ENCODE results near the gene RXYLT1.
"Not testable (repeated sequence)": the region's sequence is repeated elsewhere in the genome, so short reads cannot be mapped to it uniquely, and the experiment has no call there.

Gene RXYLT1

GRCh38 chr12:63836936-63837335, 57.2 kb downstream of the RXYLT1 start:
- H3K4me3 ChIP-seq (ENCODE audit: low read length), result no peak overlapping the region
- DNase-seq (ENCODE audit: low read depth, low spot score), result no peak

DNA sequence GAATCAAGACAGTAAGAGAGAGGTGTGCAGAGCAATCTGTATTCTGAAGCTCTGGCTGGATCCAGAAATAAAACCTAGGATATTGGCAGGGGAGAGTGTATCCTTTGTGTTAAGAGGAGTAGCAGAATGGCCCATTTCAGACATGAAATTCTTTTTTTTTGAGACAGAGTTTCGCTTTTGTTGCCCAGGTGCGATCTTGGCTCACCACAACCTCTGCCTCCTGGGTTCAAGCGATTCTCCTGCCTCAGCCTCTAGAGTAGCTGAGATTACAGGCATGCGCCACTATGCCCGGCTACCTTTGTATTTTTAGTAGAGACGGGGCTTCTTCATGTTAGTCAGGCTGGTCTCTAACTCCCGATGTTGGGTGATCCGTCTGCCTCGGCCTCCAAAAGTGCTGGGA, 58.7 kb downstream of the RXYLT1 start:
- no peak overlapping the region for H3K4me3 ChIP-seq (ENCODE audit: low read length)
- DNase-seq (ENCODE audit: low read depth, low spot score), result no peak

- no peak for DNase-seq (ENCODE audit: low read depth, low spot score)
- H3K4me3 ChIP-seq (ENCODE audit: low read length), result no peak overlapping the region
Measured at GRCh38 chr12:63841011-63841410, 61.3 kb downstream of the RXYLT1 start.

- H3K4me3 ChIP-seq (ENCODE audit: low read length), result no peak overlapping the region
- no peak for DNase-seq (ENCODE audit: low read depth, low spot score)
Measured at GRCh38 chr12:63841571-63841970, 61.9 kb downstream of the RXYLT1 start.

GRCh38 chr12:63842750-63843149, 63.0 kb downstream of the RXYLT1 start:
- not testable (repeated sequence) for DNase-seq (ENCODE audit: low read depth, low spot score); H3K4me3 ChIP-seq (ENCODE audit: low read length)

- H3K4me3 ChIP-seq (ENCODE audit: low read length), result peak overlapping the region; percentile 51
- no peak for DNase-seq (ENCODE audit: low read depth, low spot score)
Measured at GRCh38 chr12:63843254-63843720, 63.6 kb downstream of the RXYLT1 start.

GRCh38 chr12:63843721-63844390, 64.1 kb downstream of the RXYLT1 start:
- peak; percentile 69 for DNase-seq (ENCODE audit: low read depth, low spot score)
- peak overlapping the region; percentile 51 for H3K4me3 ChIP-seq (ENCODE audit: low read length)

DNA sequence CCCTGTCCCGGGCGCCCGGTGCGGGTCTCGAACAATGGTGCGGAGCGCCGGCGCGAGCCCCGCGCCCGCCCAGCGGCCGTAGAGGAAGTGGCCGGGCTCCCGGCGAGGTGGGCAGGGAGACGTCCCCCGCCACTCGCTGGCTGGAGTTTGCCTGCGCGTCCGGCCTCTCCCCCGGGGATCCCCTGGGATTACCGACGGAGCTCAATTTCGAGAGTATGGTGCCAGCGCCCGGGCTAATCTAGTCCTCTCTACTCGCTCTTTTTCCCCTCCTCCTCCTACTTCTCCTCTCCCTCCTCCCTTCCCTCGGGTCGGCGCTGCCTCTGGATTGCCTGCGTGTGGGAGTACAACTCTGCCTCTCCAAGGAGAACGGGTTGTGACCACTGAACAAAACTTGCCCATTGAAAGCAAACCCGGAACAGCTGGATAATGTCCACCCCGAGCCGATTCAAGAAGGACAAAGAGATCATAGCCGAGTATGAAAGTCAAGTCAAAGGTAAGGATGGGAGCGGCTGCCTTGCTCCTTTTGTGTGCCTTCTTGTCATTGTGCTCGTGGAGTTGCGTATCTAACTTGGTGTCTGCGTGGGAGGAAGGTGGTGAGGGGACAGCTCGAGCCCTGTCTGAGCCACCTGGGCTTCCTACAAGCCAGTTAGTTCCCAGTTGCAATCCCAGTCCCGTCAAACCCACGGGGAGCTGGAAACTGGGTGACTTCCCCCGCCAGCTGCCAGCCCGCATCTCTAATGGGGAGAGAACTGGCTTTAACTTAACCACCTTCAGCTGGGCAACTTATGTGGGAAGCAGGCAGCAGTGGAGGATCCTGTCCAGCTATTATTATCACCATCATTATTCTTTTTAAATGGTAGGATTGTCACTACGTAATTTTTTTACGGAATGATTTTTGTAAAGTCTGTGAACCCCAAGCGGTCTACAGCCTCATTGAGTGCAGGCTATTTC, 65.0 kb downstream of the RXYLT1 start, which contains the start of gene SRGAP1:
Gene SRGAP1, plus strand, starts transcription at position 310 of the 951 bp plus-strand sequence. Its CDS starts 117 bp downstream, at position 427.
- H3K4me3 ChIP-seq (ENCODE audit: low read length), result peak within 1 kb of the TSS; percentile 51
- DNase-seq (ENCODE audit: low read depth, low spot score), result no peak

- no peak overlapping the region for H3K4me3 ChIP-seq (ENCODE audit: low read length)
- no peak for DNase-seq (ENCODE audit: low read depth, low spot score)
Measured at GRCh38 chr12:63845726-63846125, 66.0 kb downstream of the RXYLT1 start.

- no peak overlapping the region for H3K4me3 ChIP-seq (ENCODE audit: low read length)
- DNase-seq (ENCODE audit: low read depth, low spot score), result no peak
Measured at GRCh38 chr12:63846238-63846967, 66.7 kb downstream of the RXYLT1 start.

DNA sequence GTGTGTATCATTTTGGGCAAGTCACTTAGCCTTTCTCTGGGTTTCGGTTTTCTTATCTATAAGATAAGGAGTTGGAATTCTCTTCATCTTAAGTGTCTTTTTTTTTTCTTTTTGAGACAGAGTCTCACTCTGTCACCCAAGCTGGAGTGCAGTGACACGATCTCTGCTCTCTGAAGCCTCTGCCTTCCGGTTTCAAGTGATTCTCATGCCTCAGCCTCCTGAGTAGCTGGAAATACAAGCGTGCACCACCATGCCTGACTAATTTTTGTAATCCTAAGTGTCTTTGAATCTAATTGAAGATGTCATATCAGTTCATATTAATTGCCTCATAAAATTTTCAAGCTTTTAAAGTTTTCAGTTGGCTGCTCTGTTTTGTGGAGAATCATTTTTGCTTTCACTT, 68.7 kb downstream of the RXYLT1 start:
- no peak overlapping the region for H3K4me3 ChIP-seq (ENCODE audit: low read length)

DNA sequence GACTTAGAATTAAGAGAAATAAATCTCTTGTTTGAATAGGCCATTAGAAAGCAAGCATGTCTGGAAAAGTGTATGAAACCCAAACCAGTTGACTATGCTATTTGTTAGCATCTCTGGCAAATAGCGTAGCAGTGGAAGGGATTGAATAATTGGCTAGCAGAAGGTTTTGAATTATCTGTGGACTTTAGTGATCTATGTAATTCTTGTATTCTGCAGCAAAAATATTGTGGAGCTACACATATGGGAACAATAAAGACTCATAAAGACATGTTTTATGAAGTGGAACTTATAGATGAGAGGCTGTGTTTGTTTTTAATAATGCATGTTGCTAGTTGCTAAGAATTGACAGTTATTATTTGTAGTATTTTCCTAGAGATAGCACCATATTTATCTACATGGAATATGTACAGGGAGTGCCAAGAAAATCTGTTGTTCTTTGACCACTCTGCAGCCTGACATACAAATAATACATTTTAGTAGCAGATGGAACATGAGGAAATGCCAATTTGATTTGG, 69.5 kb downstream of the RXYLT1 start:
- DNase-seq (ENCODE audit: low read depth, low spot score), result no peak
- no peak overlapping the region for H3K4me3 ChIP-seq (ENCODE audit: low read length)

More for the DNA sequence above, 68.7 kb downstream of the RXYLT1 start:
- no peak for DNase-seq (ENCODE audit: low read depth, low spot score)

DNA sequence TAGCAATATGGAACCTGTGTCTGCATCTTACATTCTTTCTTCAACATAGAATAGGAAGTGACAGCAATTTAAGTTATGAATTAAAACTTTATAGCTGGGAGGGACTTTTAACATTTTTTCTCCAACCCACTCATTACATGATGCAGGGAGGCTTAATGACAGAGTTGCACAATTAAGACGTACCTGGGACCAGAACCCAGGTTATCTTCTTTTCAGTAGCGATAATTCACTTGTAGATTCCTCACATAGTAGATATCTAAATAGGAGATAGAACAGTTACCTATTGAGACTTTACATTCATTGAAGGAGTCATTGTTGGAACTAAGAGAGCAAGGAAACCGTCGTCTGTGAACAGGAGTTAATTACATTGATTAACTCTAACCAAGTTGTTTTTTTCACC, 69.9 kb downstream of the RXYLT1 start:
- DNase-seq (ENCODE audit: low read depth, low spot score), result no peak
- no peak overlapping the region for H3K4me3 ChIP-seq (ENCODE audit: low read length)

- no peak overlapping the region for H3K4me3 ChIP-seq (ENCODE audit: low read length)
Measured at GRCh38 chr12:63853978-63854377, 74.3 kb downstream of the RXYLT1 start.

DNA sequence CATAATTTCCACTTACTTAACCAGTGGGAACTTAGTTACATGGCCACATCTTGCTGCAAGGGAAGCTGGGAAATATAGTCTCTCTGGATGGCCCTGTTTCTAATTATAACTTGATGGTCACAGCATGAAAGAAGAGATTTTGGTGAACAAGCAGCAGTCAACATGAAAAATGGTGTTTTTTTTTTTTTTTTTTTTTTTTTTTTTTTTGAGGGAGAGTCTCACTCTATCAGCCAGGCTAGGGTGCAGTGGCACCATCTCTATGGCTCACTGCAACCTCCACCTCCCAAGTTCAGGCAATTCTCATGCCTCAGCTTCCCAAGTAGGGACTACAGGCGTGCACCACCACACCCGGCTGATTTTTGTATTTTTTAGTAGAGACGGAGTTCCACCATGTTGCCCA, 75.6 kb downstream of the RXYLT1 start:
- H3K4me3 ChIP-seq (ENCODE audit: low read length), result no peak overlapping the region
- no peak for DNase-seq (ENCODE audit: low read depth, low spot score)

More at GRCh38 chr12:63853978-63854377, 74.3 kb downstream of the RXYLT1 start:
- no peak for DNase-seq (ENCODE audit: low read depth, low spot score)

- H3K4me3 ChIP-seq (ENCODE audit: low read length), result no peak overlapping the region
- no peak for DNase-seq (ENCODE audit: low read depth, low spot score)
Measured at GRCh38 chr12:63857771-63858670, 78.3 kb downstream of the RXYLT1 start.

Data from Jurkat, Clone E6-1 (cell line).